Stimulated activated naive CD8-positive, alpha-beta T cell treated with anti-CD3 and anti-CD28 coated beads, Interleukin-15, Interleukin-2, amounts not matched to agents 100 U/mL and 50 U/mL, for 24 hours (primary cell): ENCODE measurements around the gene AGFG2.

ENCODE experiments used
- ATAC-seq: fragments of 150-1000 bp; cut with Tn5 transposase; one replicate; pipeline ENCODE4 v1.10.0; 2021
- DNase-seq: peaks from one replicate; pipeline ENCODE4 v3.0.0; 2021

Gene AGFG2

GRCh38 chr7:100585511-100586265 is 46.7 kb downstream of the AGFG2 start, which contains the start of gene LRCH4:
TSS of gene LRCH4 (minus strand) at chr7:100586129. CDS start at chr7:100586100, 29 bp downstream.
- peak; percentile 68 for DNase-seq
- peak; percentile 9 for ATAC-seq

- peak; percentile 93 for ATAC-seq
- DNase-seq = peak; percentile 99
Observed at GRCh38 chr7:100586266-100587025, 47.4 kb downstream of the AGFG2 start, which contains the start of gene FBXO24. TSS of gene FBXO24 (plus strand) at chr7:100586328. CDS start at chr7:100586626, 298 bp downstream.

- DNase-seq (no peak), ATAC-seq (no peak)
Observed at GRCh38 chr7:100588438-100588837, 49.4 kb downstream of the AGFG2 start.

GRCh38 chr7:100589341-100589947 is 50.4 kb downstream of the AGFG2 start:
- no peak for DNase-seq
- ATAC-seq = no peak

- ATAC-seq (no peak), DNase-seq (no peak)
Observed at GRCh38 chr7:100590077-100590737, 51.2 kb downstream of the AGFG2 start.

GRCh38 chr7:100591596-100591995 is 52.6 kb downstream of the AGFG2 start:
- ATAC-seq (no peak), DNase-seq (no peak)

- ATAC-seq = no peak
- no peak for DNase-seq
Observed at GRCh38 chr7:100595188-100595587, 56.2 kb downstream of the AGFG2 start.

GRCh38 chr7:100598425-100598824 is 59.4 kb downstream of the AGFG2 start:
- ATAC-seq (no peak), DNase-seq (no peak)

- DNase-seq (no peak), ATAC-seq (no peak)
Observed at GRCh38 chr7:100599911-100600729, 61.1 kb downstream of the AGFG2 start.

- DNase-seq (no peak), ATAC-seq (no peak)
Observed at GRCh38 chr7:100600730-100601038, 61.7 kb downstream of the AGFG2 start.

GRCh38 chr7:100602889-100603725 is 64.1 kb downstream of the AGFG2 start:
- ATAC-seq = no peak
- DNase-seq = no peak

GRCh38 chr7:100603726-100604027 is 64.7 kb downstream of the AGFG2 start:
- DNase-seq (no peak), ATAC-seq (peak; percentile 1)

- ATAC-seq (peak; percentile 81), DNase-seq (peak; percentile 89)
Observed at GRCh38 chr7:100604028-100604975, 65.3 kb downstream of the AGFG2 start.

- peak; percentile 61 for DNase-seq
- no peak for ATAC-seq
Observed at GRCh38 chr7:100604976-100605911, 66.2 kb downstream of the AGFG2 start.

- DNase-seq (no peak), ATAC-seq (no peak)
Observed at GRCh38 chr7:100606313-100606712, 67.3 kb downstream of the AGFG2 start.

- no peak for DNase-seq
- no peak for ATAC-seq
Observed at GRCh38 chr7:100607111-100607510, 68.1 kb downstream of the AGFG2 start.

- ATAC-seq (no peak), DNase-seq (no peak)
Observed at GRCh38 chr7:100609958-100610357, 71.0 kb downstream of the AGFG2 start.

- peak; percentile 100 for DNase-seq
- peak; percentile 95 for ATAC-seq
Observed at GRCh38 chr7:100611983-100612729, 73.2 kb downstream of the AGFG2 start, which contains the start of gene MOSPD3. TSS of gene MOSPD3 (plus strand) at chr7:100612540. CDS start at chr7:100612792, 252 bp downstream.
